ENCODE data around the gene TAGAP. TPM values are rescaled to one million over a fixed set of nuclear protein-coding genes. Genes with fewer than 3 reads are reported as not detected.

Gene TAGAP
- total and polyA plus RNA-seq, 2 of the 8 experiments (the other 6 are each of a cell fraction or from before 2014, with no cell fraction given): not detected

GRCh38 chr6:159036673-159037072 is 8.1 kb downstream of the TAGAP start:
- H4K20me1 ChIP-seq (replicated peaks in 1 of 2; ENCODE audit: control insufficient read depth in 1 of 2, insufficient read depth in 2 of 2, low read length in 2 of 2): no peaks in the 10 kb centered on the region
- no peak overlapping the region for H2BK12ac ChIP-seq (ENCODE audit: low read depth, low read length)
- H4K8ac ChIP-seq (ENCODE audit: extremely low read depth, insufficient read depth, low read length): peak overlapping the region; percentile 65; the same call in 1 of the 2 replicates
- H3K27me3 ChIP-seq (replicated peaks in 1 of 4; ENCODE audit: control insufficient read depth in 3 of 4, extremely low read depth in 1 of 4, insufficient read depth in 3 of 4, low read length in 3 of 4): no peaks in the 10 kb centered on the region
- ChIA-PET POLR2A (ENCODE audit: partially characterized antibody) (interaction anchor here (1.5 kb wide), 1 partner anchor 10 kb away, joined by 3 read pairs; no protein-coding TSS in a partner anchor), CTCF (ENCODE audit: partially characterized antibody) (interaction anchor here (0.7 to 11.7 kb wide), 6 partner anchors 8 to 99 kb away, joined by 3 to 144 read pairs (median 4); partner anchors contain the start of gene TAGAP)
- TF ChIP-seq CHD1 (IDR thresholded peaks at IDR 0.05; ENCODE audit: low read depth, low read length) (no peak), JUND (IDR thresholded peaks at IDR 0.05; ENCODE audit: low read length) (no peak), SUZ12 (IDR thresholded peaks at IDR 0.05; ENCODE audit: low read length) (no peak), GABPA (IDR thresholded peaks at IDR 0.05; ENCODE audit: borderline replicate concordance, insufficient read depth, low read length) (no peak), ZNF274 (IDR thresholded peaks at IDR 0.05; ENCODE audit: borderline replicate concordance, extremely low read depth, low read length) (no peak), BRCA1 (IDR thresholded peaks at IDR 0.05; ENCODE audit: low read depth, low read length) (no peak), FOSL1 (IDR thresholded peaks at IDR 0.05; ENCODE audit: insufficient read depth, low read depth, low read length) (no peak), YY1 (IDR thresholded peaks at IDR 0.05; ENCODE audit: low read depth, low read length) (no peak), BCL11A (IDR thresholded peaks at IDR 0.05; ENCODE audit: low read depth in 2 of 2, low read length in 2 of 2) (no peak), POLR2AphosphoS5 (IDR thresholded peaks at IDR 0.05; ENCODE audit: low read depth, low read length) (no peak), TBP (IDR thresholded peaks at IDR 0.05; ENCODE audit: low read depth, low read length) (no peak), USF2 (IDR thresholded peaks at IDR 0.05; ENCODE audit: low read length) (no peak)
- H3K14ac ChIP-seq (ENCODE audit: insufficient read length): no peak overlapping the region
- no peaks in the 10 kb centered on the region for H3K36me3 ChIP-seq (ENCODE audit: control insufficient read depth in 2 of 4, insufficient read depth in 4 of 4, low read length in 3 of 4)
- DNase-seq (ENCODE audit: low read depth in 1 of 2, low spot score in 2 of 2): no peak
- H3K23me2 ChIP-seq (ENCODE audit: low read depth, low read length): no peaks in the 10 kb centered on the region
- no peak overlapping the region for H3K56ac ChIP-seq (replicated peaks; ENCODE audit: insufficient read length, low read depth, low read length)
- H3K4ac ChIP-seq (replicated peaks; ENCODE audit: insufficient read length, low read depth, low read length): no peak overlapping the region
- H4K91ac ChIP-seq (replicated peaks; ENCODE audit: insufficient read length, low read length): no peak overlapping the region
- H3K18ac ChIP-seq (ENCODE audit: extremely low read depth, low read length): no peak overlapping the region
- H3K4me1 ChIP-seq (replicated peaks in 1 of 4; ENCODE audit: control insufficient read depth in 3 of 4, insufficient read depth in 4 of 4, low read length in 3 of 4): no peaks in the 10 kb centered on the region
- H3K23ac ChIP-seq (ENCODE audit: insufficient read length): no peak overlapping the region
- 97% methylated on average over 14 of the region's 14 CpGs; no CpG with 5 or more reads in 1 of the 2 experiments for WGBS, 2 experiments (ENCODE audit: extremely low coverage in 1 of 2, insufficient coverage in 1 of 2, insufficient read length in 1 of 2, insufficient replicate concordance in 2 of 2, low coverage in 1 of 2, low lambda C conversion rate in 2 of 2, missing lambda C conversion rate in 1 of 2)
- no peaks in the 10 kb centered on the region for H3K9me3 ChIP-seq (ENCODE audit: insufficient read depth in 2 of 2, low read depth in 1 of 2, low read length in 1 of 2)
- H2BK15ac ChIP-seq (ENCODE audit: low read length): no peak overlapping the region
- H2BK120ac ChIP-seq (replicated peaks; ENCODE audit: low read depth, low read length): no peak overlapping the region
- H3K9ac ChIP-seq (replicated peaks in 1 of 4; ENCODE audit: extremely low read depth in 1 of 4, low read depth in 3 of 4, low read length in 3 of 4): no peak overlapping the region
- H4K5ac ChIP-seq (ENCODE audit: insufficient read length, low read depth, low read length): no peak overlapping the region
- H2BK20ac ChIP-seq (ENCODE audit: low read length): no peak overlapping the region
- H3K27ac ChIP-seq (ENCODE audit: low read depth, low read length): no peak overlapping the region; the same call in 1 of the 2 replicates
- H2BK5ac ChIP-seq (ENCODE audit: low read depth, low read length): no peak overlapping the region
- no peak for FAIRE-seq
- H3K79me1 ChIP-seq (ENCODE audit: low read depth, low read length): no peaks in the 10 kb centered on the region
- no peak overlapping the region for H3K4me3 ChIP-seq (ENCODE audit: extremely low read depth in 1 of 4, insufficient read depth in 2 of 4, low read depth in 3 of 4, low read length in 4 of 4)
- H3K79me2 ChIP-seq (ENCODE audit: control insufficient read depth in 1 of 2, insufficient read depth in 2 of 2, low read length in 2 of 2): no peaks in the 10 kb centered on the region
- H2AFZ ChIP-seq (ENCODE audit: low read length): no peak overlapping the region
- H2AK5ac ChIP-seq (ENCODE audit: low read depth, low read length): no peak overlapping the region
- no peak overlapping the region for H3K4me2 ChIP-seq (ENCODE audit: insufficient read depth in 1 of 2, low read depth in 2 of 2, low read length in 2 of 2)
